ENCODE results near the gene BMPR1B. TPM values are rescaled to one million over a fixed set of nuclear protein-coding genes. Genes with fewer than 3 reads are reported as not detected.

Gene BMPR1B
- total and polyA plus RNA-seq, 2 donors: 0.13 to 1.7 TPM

- Histone ChIP-seq H3K4me3 (ENCODE audit: low read depth, low read length) (no peak overlapping the region), H3K36me3 (ENCODE audit: insufficient read depth) (no peaks in the 10 kb centered on the region), H3K27ac (ENCODE audit: low read depth) (no peak overlapping the region), H3K4me1 (ENCODE audit: insufficient read depth) (no peaks in the 10 kb centered on the region)
- 99% methylated on average over 3 of the region's 3 CpGs for whole genome bisulfite sequencing
- no peak for DNase-seq (ENCODE audit: extremely low spot score)
Measured at GRCh38 chr4:95191537-95191936, 433.8 kb downstream of the BMPR1B start.

- no peaks in the 10 kb centered on the region for H3K36me3 ChIP-seq (ENCODE audit: insufficient read depth)
- no peak overlapping the region for H3K4me3 ChIP-seq (ENCODE audit: low read depth, low read length)
- no peaks in the 10 kb centered on the region for H3K4me1 ChIP-seq (ENCODE audit: insufficient read depth)
- 83% methylated on average over 22 of the region's 22 CpGs for WGBS
- no peak for DNase-seq (ENCODE audit: extremely low spot score)
- H3K27ac ChIP-seq (ENCODE audit: low read depth): no peak overlapping the region
Measured at GRCh38 chr4:95193391-95194224, 435.9 kb downstream of the BMPR1B start.

GRCh38 chr4:95197353-95197752 lies 439.6 kb downstream of the BMPR1B start:
- Histone ChIP-seq H3K36me3 (ENCODE audit: insufficient read depth) (no peaks in the 10 kb centered on the region), H3K4me1 (ENCODE audit: insufficient read depth) (no peaks in the 10 kb centered on the region), H3K4me3 (ENCODE audit: low read depth, low read length) (no peak overlapping the region), H3K27ac (ENCODE audit: low read depth) (no peak overlapping the region)
- WGBS: 78% methylated on average over 6 of the region's 6 CpGs
- no peak for DNase-seq (ENCODE audit: extremely low spot score)

GRCh38 chr4:95198961-95199360 lies 441.2 kb downstream of the BMPR1B start:
- no peak overlapping the region for H3K4me3 ChIP-seq (ENCODE audit: low read depth, low read length)
- H3K27ac ChIP-seq (ENCODE audit: low read depth): no peak overlapping the region
- WGBS: 96% methylated on average over 7 of the region's 7 CpGs
- H3K4me1 ChIP-seq (ENCODE audit: insufficient read depth): no peaks in the 10 kb centered on the region
- no peaks in the 10 kb centered on the region for H3K36me3 ChIP-seq (ENCODE audit: insufficient read depth)
- DNase-seq (ENCODE audit: extremely low spot score): no peak

GRCh38 chr4:95204267-95204844 lies 446.6 kb downstream of the BMPR1B start:
- no peak for DNase-seq (ENCODE audit: extremely low spot score)
- no peak overlapping the region for H3K4me3 ChIP-seq (ENCODE audit: low read depth, low read length)
- no peaks in the 10 kb centered on the region for H3K36me3 ChIP-seq (ENCODE audit: insufficient read depth)
- WGBS: 54% methylated on average over 8 of the region's 8 CpGs
- H3K4me1 ChIP-seq (ENCODE audit: insufficient read depth): no peaks in the 10 kb centered on the region
- no peak overlapping the region for H3K27ac ChIP-seq (ENCODE audit: low read depth)

- H3K36me3 ChIP-seq (ENCODE audit: insufficient read depth): no peaks in the 10 kb centered on the region
- H3K27ac ChIP-seq (ENCODE audit: low read depth): no peak overlapping the region
- no peak for DNase-seq (ENCODE audit: extremely low spot score)
- no peak overlapping the region for H3K4me3 ChIP-seq (ENCODE audit: low read depth, low read length)
- no peaks in the 10 kb centered on the region for H3K4me1 ChIP-seq (ENCODE audit: insufficient read depth)
- WGBS: 60% methylated on average over 5 of the region's 5 CpGs
Measured at GRCh38 chr4:95204873-95205272, 447.1 kb downstream of the BMPR1B start.
